Measurements from ENCODE around the gene TSC22D3.
"Not testable (repeated sequence)": the region's sequence is repeated elsewhere in the genome, so short reads cannot be mapped to it uniquely, and the experiment has no call there.

The TSC22D3 gene

GRCh38 chrX:107676559-107677378, 98.8 kb downstream of the TSC22D3 start:
- peak; percentile 20 to 58 for DNase-seq

DNA sequence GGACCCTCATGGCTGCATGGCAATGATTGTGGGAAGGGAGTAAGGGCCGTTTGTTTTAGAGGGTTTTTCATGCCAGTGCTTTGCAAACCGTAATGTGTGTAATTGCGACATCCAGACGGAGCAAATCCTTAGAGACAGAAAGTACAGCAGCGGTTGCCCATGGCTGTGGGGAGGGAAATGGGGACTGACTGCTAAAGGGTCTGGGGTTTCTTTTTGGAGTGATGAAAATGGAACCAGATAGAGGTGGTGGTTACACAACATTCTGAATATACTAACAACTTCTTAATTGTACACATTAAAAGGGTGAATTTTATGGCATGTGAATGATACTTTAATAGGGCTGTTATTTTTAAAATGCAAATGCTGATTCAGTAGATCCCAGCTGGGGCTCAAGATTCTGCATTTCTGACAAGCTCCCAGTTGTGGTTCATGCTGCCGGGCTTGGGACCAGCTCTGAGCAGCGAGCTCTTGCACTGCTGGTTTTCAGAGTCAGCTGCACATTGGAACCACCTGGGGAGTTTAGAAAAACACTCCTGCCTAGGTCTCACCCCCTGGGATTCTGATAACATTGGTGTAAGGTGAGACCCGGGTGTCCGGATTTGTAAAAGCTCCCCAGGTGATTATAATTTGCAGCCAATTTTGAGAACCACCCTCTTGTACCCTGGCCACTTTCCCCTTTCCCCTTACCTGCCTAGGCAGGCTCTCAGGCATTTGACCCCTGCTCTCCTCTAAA, 99.6 kb downstream of the TSC22D3 start:
- DNase-seq: peak; percentile 38 to 69

DNA sequence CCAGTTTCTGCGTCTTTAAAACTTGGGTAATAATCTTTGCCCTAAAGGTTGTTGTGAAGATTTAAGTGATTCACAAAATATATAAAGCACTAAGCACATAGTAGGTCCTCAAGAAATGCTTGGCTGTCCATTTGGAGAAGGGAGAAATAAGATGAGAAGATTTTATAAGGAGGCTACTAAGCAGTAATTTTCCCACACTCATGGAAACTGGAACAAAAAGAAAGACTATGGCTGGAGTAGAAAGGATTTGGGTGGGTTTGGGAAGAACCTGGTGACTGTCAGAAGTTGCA, 100.3 kb downstream of the TSC22D3 start:
- no peak for DNase-seq

GRCh38 chrX:107674480-107675364, 100.9 kb downstream of the TSC22D3 start:
- DNase-seq: peak in 1 of 2 experiments; percentile 8

DNA sequence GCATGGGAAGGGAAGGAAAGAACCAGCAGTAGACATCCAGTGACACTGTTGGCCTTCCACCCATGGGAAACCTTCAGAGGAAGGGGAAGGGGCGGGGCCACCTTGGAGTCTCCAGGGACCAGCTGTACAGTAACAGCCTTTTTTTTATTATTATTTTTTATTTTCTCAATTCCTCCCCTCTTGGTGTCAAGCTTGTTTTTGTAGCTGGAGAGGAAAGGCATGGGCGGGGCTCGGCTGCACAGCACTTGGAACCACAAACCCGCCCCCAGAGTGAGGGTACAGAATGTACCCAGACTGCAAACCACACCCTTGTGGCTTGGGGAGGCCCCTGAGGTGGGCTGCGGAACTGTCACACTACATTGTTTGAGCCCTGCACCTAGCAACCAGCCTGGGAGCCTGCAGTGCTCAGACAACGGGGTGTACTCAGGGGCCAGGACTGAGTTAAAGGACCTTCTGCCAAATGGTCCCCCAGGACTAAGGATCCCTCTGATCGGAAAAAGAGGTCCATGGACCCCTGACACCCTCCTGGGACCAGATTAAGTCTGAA, 101.6 kb downstream of the TSC22D3 start:
- peak; percentile 5 to 33 for DNase-seq

GRCh38 chrX:107673431-107673830, 102.2 kb downstream of the TSC22D3 start:
- DNase-seq: no peak

DNA sequence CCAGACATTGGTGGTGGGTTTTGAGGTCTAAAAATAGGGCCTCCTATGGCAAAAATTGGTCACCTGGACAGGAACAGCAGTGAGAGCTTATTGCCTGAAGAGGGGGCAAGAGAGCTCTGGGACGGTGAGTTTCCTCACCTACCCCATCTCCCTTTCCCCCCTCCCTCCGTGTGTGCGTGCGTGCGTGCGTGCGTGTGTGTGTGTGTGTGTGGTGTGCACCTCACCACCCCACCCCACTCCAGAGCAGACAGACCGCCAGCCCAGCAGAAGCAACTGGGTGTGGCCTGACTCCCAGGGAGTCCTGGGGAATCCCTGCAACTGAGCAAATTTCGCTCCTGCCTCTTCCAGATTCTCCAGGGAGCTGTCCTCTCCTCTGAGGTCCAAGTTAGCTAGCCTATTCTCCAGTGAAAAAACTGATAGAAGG, 102.6 kb downstream of the TSC22D3 start:
- peak; percentile 61 to 87 for DNase-seq

GRCh38 chrX:107671256-107671655, 104.3 kb downstream of the TSC22D3 start:
- DNase-seq: not testable (repeated sequence)

DNA sequence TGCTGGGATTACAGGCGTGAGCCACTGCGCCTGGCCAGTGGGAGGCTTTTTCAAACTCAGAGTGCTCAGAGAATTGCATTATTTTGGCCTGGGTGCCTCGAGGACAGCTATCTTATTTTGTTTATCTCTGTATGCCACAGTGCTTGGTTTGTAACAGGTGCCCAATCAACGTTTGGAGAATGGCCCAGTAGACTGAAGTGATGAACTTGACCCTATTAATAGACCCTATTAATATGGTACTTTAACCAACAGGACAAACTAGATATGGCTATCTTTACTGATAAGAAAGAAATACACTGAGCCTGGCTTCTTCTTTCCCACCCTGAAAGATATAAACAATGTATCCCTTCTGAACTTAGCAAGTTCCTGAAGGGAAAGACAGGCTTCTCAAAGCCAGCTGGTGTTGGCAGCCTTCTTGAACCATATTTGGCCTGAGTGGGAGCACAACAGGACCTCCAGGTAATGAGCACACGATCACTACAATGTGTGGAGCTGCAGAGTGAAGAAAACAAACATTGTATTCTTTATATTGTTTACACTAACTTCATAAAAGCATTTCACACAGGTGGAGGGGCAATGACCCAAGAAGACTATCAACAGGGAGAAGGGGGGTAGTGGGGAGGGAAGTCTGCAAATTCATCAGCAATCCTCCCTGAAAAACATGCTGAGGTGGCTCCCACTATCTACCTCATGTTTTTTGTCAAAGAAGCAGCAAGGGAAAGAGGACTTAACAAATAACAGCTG, 105.5 kb downstream of the TSC22D3 start:
- no peak for DNase-seq

DNA sequence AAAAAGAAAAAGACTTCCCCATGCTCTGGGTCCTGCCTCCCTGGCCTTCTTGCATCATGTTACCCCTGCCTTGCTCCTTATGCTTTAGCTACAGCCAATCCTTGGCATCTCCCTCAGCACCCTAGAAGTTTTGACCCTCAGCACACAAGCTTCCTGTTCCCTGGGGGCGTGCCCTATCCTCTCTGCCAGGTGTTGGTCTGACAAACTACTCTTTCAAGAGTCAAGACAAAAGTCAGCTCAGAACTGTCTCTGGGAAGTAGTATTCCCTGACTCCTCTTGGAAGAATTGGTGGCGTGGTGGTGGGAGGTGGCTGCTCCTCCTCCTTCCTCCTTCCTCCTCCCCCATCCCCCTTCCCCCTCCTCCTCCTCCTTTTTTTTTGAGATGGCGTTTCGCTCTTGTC, 106.3 kb downstream of the TSC22D3 start:
- no peak for DNase-seq

GRCh38 chrX:107668710-107669109, 106.9 kb downstream of the TSC22D3 start:
- DNase-seq: not testable (repeated sequence)

DNA sequence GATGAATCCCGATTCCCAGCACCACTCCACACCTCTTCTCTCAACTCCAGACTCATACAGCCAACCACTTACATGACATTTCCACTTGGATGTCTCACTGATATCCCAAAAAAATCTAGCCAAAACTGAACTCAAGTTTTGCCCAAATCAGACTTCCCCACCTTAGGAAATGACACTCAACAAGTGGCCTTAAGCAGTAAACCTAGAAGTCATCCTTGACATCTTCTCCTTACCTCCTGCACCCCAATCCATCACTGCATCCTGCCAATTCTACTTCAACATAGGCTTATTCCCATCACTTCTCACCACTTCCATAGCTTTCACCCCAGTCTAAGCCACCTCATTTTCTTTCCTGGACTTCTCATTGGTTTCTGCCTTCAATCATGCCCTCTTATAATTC, 108.2 kb downstream of the TSC22D3 start:
- DNase-seq: no peak

DNA sequence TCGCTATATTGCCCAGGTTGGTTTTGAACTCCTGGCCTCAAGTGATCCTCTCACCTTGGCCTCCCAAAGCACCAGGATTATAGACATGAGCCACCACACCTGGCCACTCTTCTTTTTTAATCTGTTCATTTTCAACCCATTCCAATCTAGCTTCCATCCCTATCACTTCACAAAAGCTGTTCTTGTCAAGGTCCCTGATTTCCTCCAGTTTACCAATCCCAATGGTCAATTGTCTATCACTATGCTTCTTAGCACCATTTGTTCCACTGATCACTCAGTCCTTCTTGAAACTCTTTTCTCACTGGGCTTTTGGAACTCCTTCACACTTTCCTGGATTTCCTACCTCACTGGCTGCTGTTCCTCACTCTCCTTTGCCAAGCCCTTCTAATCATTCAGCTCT, 108.7 kb downstream of the TSC22D3 start:
- no peak for DNase-seq
